Measurements from ENCODE around the gene ZBTB6. TPM values are rescaled to one million over a fixed set of nuclear protein-coding genes. Genes with fewer than 3 reads are reported as not detected.
A peak's percentile ranks its signal among the peaks of the same experiment; 100 is the strongest.

The ZBTB6 gene
- total and polyA plus RNA-seq, 2 of the 13 experiments (the other 11 are each of a cell fraction or from before 2014, with no cell fraction given): 3.7 to 7.1 TPM

- TF ChIP-seq FOXM1 (CRISPR knock-in tag; IDR thresholded peaks at IDR 0.05) (no peak), ZNF619 (CRISPR knock-in tag; IDR thresholded peaks at IDR 0.05) (no peak), GMEB2 (CRISPR knock-in tag; IDR thresholded peaks at IDR 0.05; ENCODE audit: low read depth) (no peak), KIAA2018 (CRISPR knock-in tag; IDR thresholded peaks at IDR 0.05; ENCODE audit: borderline replicate concordance) (no peak), GATA4 (IDR thresholded peaks at IDR 0.05; ENCODE audit: borderline replicate concordance, low read depth) (peak; percentile 66; the same call in 1 of the 2 replicates), ZNF362 (CRISPR knock-in tag; IDR thresholded peaks at IDR 0.05; ENCODE audit: borderline replicate concordance) (no peak; the same call in 1 of the 2 replicates), ZNF761 (CRISPR knock-in tag; conservative IDR thresholded peaks at IDR 0.05) (no peak), RERE (CRISPR knock-in tag; IDR thresholded peaks at IDR 0.05; ENCODE audit: low read depth) (no peak)
- TF ChIP-seq, protein P1, sequence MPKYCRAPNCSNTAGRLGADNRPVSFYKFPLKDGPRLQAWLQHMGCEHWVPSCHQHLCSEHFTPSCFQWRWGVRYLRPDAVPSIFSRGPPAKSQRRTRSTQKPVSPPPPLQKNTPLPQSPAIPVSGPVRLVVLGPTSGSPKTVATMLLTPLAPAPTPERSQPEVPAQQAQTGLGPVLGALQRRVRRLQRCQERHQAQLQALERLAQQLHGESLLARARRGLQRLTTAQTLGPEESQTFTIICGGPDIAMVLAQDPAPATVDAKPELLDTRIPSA (CRISPR knock-in tag; IDR thresholded peaks at IDR 0.05; ENCODE audit: borderline replicate concordance): peak; percentile 100
These were observed 8.1 kb downstream of the ZBTB6 start, which contains the start of gene RC3H2 (continued) for GRCh38 chr9:122904823-122905710.

All from HepG2 (cell line).